CD8-positive, alpha-beta memory T cell (primary cell): ENCODE measurements around the gene PFKFB3. TPM values are rescaled to one million over a fixed set of nuclear protein-coding genes. Genes with fewer than 3 reads are reported as not detected.
"Not testable (repeated sequence)": the region's sequence is repeated elsewhere in the genome, so short reads cannot be mapped to it uniquely, and the experiment has no call there.

Experiments used
- CTCF ChIA-PET: fragments of 350-600 bp; sonication (Branson Sonifier 250); formaldehyde crosslinking; loops from one replicate; lab custom pipeline; 2021; ENCODE audit warnings: antibody characterized with exemption; lab: Charles Lee
- POLR2A ChIA-PET: fragments of 350-600 bp; sonication (Branson Sonifier 250); formaldehyde crosslinking; loops from one replicate; lab custom pipeline; 2021; ENCODE audit warnings: antibody characterized with exemption; lab: Charles Lee
- DNase-seq, 5 donors: peaks; one replicate each; pipeline versions ENCODE4 v3.0.0 to v3.0.0-alpha.2; 2020 to 2022; ENCODE audit warnings: mixed read lengths in 1 of 5
- H3K27ac ChIP-seq: one replicate; pipeline ENCODE4 v1.7.0; 2013; ENCODE audit warnings: low read depth, mild to moderate bottlenecking, low read length, moderate library complexity
- H3K27me3 ChIP-seq: 2 replicates; pipeline ENCODE4 v1.7.0; 2013; ENCODE audit warnings: low read length, mild to moderate bottlenecking; ENCODE audit not compliant: insufficient read depth, poor library complexity, severe bottlenecking
- H3K36me3 ChIP-seq: 2 replicates; pipeline ENCODE4 v1.7.0; 2013; ENCODE audit warnings: mild to moderate bottlenecking, low read length, moderate library complexity; ENCODE audit not compliant: insufficient read depth
- H3K4me1 ChIP-seq: 2 replicates; pipeline ENCODE4 v1.7.0; 2013; ENCODE audit warnings: mild to moderate bottlenecking, low read length, moderate library complexity; ENCODE audit not compliant: insufficient read depth
- H3K4me3 ChIP-seq: 2 replicates; pipeline ENCODE4 v1.7.0; 2013; ENCODE audit warnings: mild to moderate bottlenecking, low read length
- H3K9me3 ChIP-seq: 2 replicates; pipeline ENCODE4 v1.7.0; 2013; ENCODE audit warnings: mild to moderate bottlenecking, low read length
- H3K27ac Mint-ChIP-seq, 8 donors: one replicate each; pipeline ENCODE4 v1.8.0; 2020 to 2021; ENCODE audit warnings: mixed read lengths in 8 of 8, mild to moderate bottlenecking in 6 of 8, inconsistent platforms in 3 of 8, moderate library complexity in 3 of 8
- H3K27me3 Mint-ChIP-seq, 2 donors: one replicate each; pipeline ENCODE4 v1.8.0; 2020 to 2021; ENCODE audit warnings: mixed read lengths in 2 of 2, mild to moderate bottlenecking in 1 of 2, moderate library complexity in 1 of 2
- H3K36me3 Mint-ChIP-seq, 3 donors: one replicate each; pipeline ENCODE4 v1.8.0; 2020 to 2021; ENCODE audit warnings: mixed read lengths in 3 of 3, inconsistent platforms in 1 of 3, mild to moderate bottlenecking in 1 of 3
- H3K4me1 Mint-ChIP-seq, 3 donors: one replicate each; pipeline ENCODE4 v1.8.0; 2020 to 2021; ENCODE audit warnings: mixed read lengths in 3 of 3, inconsistent platforms in 1 of 3, mild to moderate bottlenecking in 1 of 3
- H3K4me3 Mint-ChIP-seq, 7 donors: one replicate each; pipeline ENCODE4 v1.8.0; 2020 to 2021; ENCODE audit warnings: mixed read lengths in 7 of 7, mild to moderate bottlenecking in 6 of 7, moderate library complexity in 4 of 7, inconsistent platforms in 2 of 7
- H3K9me3 Mint-ChIP-seq, 5 donors: one replicate each; pipeline ENCODE4 v1.8.0; 2020 to 2022; ENCODE audit warnings: mixed read lengths in 5 of 5, mild to moderate bottlenecking in 3 of 5, moderate library complexity in 2 of 5, inconsistent platforms in 1 of 5
- polyA plus RNA-seq: library from polyadenylated mRNA; unstranded; fragments of 300-500 nt; fragmentation: Illumina TruSeq; gene quantifications from one replicate; pipeline ENCODE4 v1.2.3, GENCODE V29; 2021
- total RNA-seq, 2 experiments: library from RNA; stranded (reverse); gene quantifications; one replicate each; pipeline ENCODE4 v1.2.3, GENCODE V29; 2021

Gene PFKFB3
- total and polyA plus RNA-seq, 3 experiments from 2014 or later = 7.4 to 60.1 (median 53.6) TPM

GRCh38 chr10:6190033-6190432, 12.7 kb upstream of the PFKFB3 start:
- H3K9me3 Mint-ChIP-seq, H3K4me3 ChIP-seq, POLR2A ChIA-PET, H3K9me3 ChIP-seq, DNase-seq, H3K27ac Mint-ChIP-seq, H3K36me3 Mint-ChIP-seq, H3K27me3 ChIP-seq, H3K4me3 Mint-ChIP-seq, H3K4me1 ChIP-seq, H3K27ac ChIP-seq, H3K36me3 ChIP-seq, H3K27me3 Mint-ChIP-seq: not testable (repeated sequence)
- CTCF ChIA-PET = interaction anchor here (1.4 to 2.0 kb wide), 2 partner anchors 12 to 211 kb away, joined by 4 to 5 read pairs; partner anchors contain the start of gene PFKFB3
- peaks cover 7 to 32% (median 17%) of the 10 kb centered on the region in 3 donors for H3K4me1 Mint-ChIP-seq

GRCh38 chr10:6191147-6191546, 11.6 kb upstream of the PFKFB3 start:
- no peaks in the 10 kb centered on the region for H3K36me3 ChIP-seq
- no peaks in the 10 kb centered on the region for H3K27me3 Mint-ChIP-seq
- H3K27ac ChIP-seq = no peak overlapping the region
- H3K27me3 ChIP-seq = no peaks in the 10 kb centered on the region
- no peak for DNase-seq
- no peaks in the 10 kb centered on the region for H3K9me3 ChIP-seq
- POLR2A ChIA-PET = interaction anchor here (0.6 kb wide), 1 partner anchor 85 kb away, joined by 3 read pairs; no protein-coding TSS in a partner anchor
- no peaks in the 10 kb centered on the region for H3K9me3 Mint-ChIP-seq
- CTCF ChIA-PET = interaction anchor here (1.6 kb wide), 1 partner anchor 12 kb away, joined by 7 read pairs; the partner anchor contains the start of gene PFKFB3
- peaks cover 0 to 3% (median 0%) of the 10 kb centered on the region in 3 donors for H3K36me3 Mint-ChIP-seq
- no peak overlapping the region for H3K4me3 Mint-ChIP-seq
- H3K4me3 ChIP-seq = no peak overlapping the region
- H3K4me1 Mint-ChIP-seq = peaks cover 7 to 23% (median 14%) of the 10 kb centered on the region in 3 donors
- no peak overlapping the region for H3K27ac Mint-ChIP-seq
- no peaks in the 10 kb centered on the region for H3K4me1 ChIP-seq

DNA sequence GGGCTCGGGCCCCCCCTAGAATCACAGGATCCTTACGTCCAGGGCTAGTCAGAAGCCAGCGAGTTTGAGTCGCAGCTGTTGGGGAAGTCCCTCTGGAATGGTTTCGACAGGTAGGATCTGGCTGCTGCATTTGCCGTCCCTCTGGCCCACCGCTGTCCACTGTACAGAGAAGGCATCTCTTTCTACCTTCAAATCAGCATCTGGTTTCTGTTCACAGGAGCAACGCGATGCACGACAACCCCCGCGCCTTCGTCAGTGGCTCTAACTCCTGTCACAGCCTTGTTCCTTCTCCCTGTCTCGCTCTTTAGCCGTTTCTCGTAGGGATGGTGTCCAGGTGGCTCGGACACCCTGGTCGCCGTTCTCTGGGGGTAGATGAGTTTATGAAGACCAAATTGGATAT, 11.2 kb upstream of the PFKFB3 start:
- H3K27ac ChIP-seq = no peak overlapping the region

GRCh38 chr10:6193342-6193741, 9.4 kb upstream of the PFKFB3 start:
- H3K4me1 Mint-ChIP-seq, H3K4me3 ChIP-seq, H3K27ac ChIP-seq, H3K27me3 Mint-ChIP-seq, H3K36me3 ChIP-seq, POLR2A ChIA-PET, H3K27me3 ChIP-seq, H3K36me3 Mint-ChIP-seq, H3K4me1 ChIP-seq, H3K9me3 Mint-ChIP-seq, H3K9me3 ChIP-seq: not testable (repeated sequence)
- Mint-ChIP-seq H3K4me3 (peak overlapping the region in 1 of 7 donors; percentile 29), H3K27ac (peak overlapping the region in 2 of 8 donors; percentile 24 to 36)
- CTCF ChIA-PET = interaction anchor here (1.6 to 2.1 kb wide), 2 partner anchors 9 to 208 kb away, joined by 5 to 8 read pairs; partner anchors contain the start of gene PFKFB3
- peak in 1 of 5 donors; percentile 4 for DNase-seq

More for the DNA sequence above, 11.2 kb upstream of the PFKFB3 start:
- Mint-ChIP-seq H3K9me3 (no peaks in the 10 kb centered on the region), H3K27ac (peak overlapping the region in 1 of 8 donors; percentile 43), H3K4me3 (no peak overlapping the region), H3K36me3 (peaks cover 0 to 3% (median 0%) of the 10 kb centered on the region in 3 donors), H3K27me3 (no peaks in the 10 kb centered on the region), H3K4me1 (peaks cover 7 to 21% (median 14%) of the 10 kb centered on the region in 3 donors)
- Histone ChIP-seq H3K9me3 (no peaks in the 10 kb centered on the region), H3K4me1 (no peaks in the 10 kb centered on the region), H3K27me3 (no peaks in the 10 kb centered on the region), H3K4me3 (no peak overlapping the region), H3K36me3 (no peaks in the 10 kb centered on the region)
- ChIA-PET CTCF (interaction anchor here (1.1 to 1.6 kb wide), 2 partner anchors 11 to 24 kb away, joined by 3 to 7 read pairs; partner anchors contain the start of gene PFKFB3), POLR2A (interaction anchor here (0.6 kb wide), 2 partner anchors 85 to 158 kb away, joined by 3 read pairs; no protein-coding TSS in a partner anchor)
- no peak for DNase-seq

DNA sequence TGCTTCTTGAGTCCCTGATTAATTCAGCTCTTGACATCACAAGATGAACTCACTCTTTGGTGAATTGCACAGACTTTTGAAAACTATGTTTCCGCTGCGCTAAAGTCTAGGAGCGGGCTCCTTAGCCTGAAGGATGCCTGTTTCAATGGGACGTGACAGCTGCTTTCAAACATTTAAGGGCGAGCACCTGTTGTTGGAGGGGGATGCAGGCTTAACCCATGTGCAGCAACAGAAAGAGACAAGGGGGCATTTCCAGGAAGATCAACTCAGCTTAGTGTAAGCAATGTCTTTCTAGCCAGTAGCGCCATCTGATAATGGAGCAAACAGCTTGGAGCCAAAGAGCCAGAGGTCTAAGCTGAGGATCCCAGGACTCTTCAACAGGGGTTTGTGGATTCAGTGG, 8.4 kb upstream of the PFKFB3 start:
- Mint-ChIP-seq H3K27ac (no peak overlapping the region), H3K4me1 (peaks cover 0 to 8% (median 6%) of the 10 kb centered on the region in 3 donors), H3K27me3 (no peaks in the 10 kb centered on the region), H3K4me3 (no peak overlapping the region), H3K9me3 (no peaks in the 10 kb centered on the region), H3K36me3 (peaks cover 0 to 3% (median 0%) of the 10 kb centered on the region in 3 donors)
- Histone ChIP-seq H3K27me3 (no peaks in the 10 kb centered on the region), H3K4me1 (no peaks in the 10 kb centered on the region), H3K9me3 (no peaks in the 10 kb centered on the region), H3K36me3 (no peaks in the 10 kb centered on the region), H3K4me3 (no peak overlapping the region), H3K27ac (no peak overlapping the region)
- ChIA-PET POLR2A (no interaction called here), CTCF (interaction anchor here (1.0 to 2.1 kb wide), 3 partner anchors 8 to 207 kb away, joined by 4 to 8 read pairs (median 5); partner anchors contain the start of gene PFKFB3)
- no peak for DNase-seq

DNA sequence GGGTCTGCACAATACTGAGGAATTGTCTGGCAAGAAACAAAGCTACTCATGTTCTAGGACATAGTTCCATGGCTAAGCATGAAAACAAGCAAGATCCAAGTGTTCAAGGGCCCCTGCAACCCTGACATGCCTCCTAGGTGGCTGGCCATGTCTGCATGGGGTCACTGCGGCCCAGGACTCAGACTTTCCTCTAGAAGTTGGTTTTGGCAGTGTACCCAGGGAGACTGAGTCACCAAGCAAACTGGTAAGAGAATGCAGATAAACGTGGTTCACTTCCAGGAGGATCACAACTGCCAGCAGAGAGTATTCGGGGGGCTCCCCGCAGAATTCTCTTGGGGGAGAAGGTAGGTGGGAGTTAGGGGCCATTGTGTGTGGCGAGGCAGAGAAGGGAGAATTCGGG, 7.4 kb upstream of the PFKFB3 start:
- Histone ChIP-seq H3K4me1 (no peaks in the 10 kb centered on the region), H3K4me3 (no peak overlapping the region), H3K9me3 (no peaks in the 10 kb centered on the region), H3K36me3 (no peaks in the 10 kb centered on the region), H3K27ac (no peak overlapping the region), H3K27me3 (no peaks in the 10 kb centered on the region)
- ChIA-PET CTCF (interaction anchor here (1.3 kb wide), 1 partner anchor 207 kb away, joined by 3 read pairs; no protein-coding TSS in a partner anchor), POLR2A (no interaction called here)
- no peak for DNase-seq
- Mint-ChIP-seq H3K36me3 (peaks cover 0 to 3% (median 0%) of the 10 kb centered on the region in 3 donors), H3K27me3 (no peaks in the 10 kb centered on the region), H3K4me1 (peaks cover 5 to 15% (median 7%) of the 10 kb centered on the region in 3 donors), H3K4me3 (no peak overlapping the region), H3K27ac (no peak overlapping the region), H3K9me3 (no peaks in the 10 kb centered on the region)

DNA sequence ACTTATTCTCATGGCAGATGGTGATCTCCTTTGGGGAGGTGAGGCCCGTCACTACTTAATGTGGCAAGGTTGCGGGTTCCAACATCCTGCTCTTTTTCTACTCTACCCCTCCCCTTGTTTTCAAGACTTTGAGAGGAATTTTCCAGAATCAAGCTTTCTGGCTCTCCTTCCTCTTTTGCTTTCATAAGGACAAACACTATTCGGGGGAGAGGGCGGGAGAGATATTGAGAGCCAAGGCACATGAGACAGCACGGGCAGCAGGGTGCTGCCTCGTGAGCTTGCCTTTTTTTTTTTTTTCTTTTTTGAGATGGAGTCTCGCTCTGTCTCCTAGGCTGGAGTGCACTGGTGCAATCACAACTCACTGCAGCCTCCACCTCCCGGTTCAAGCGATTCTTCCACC, 6.9 kb upstream of the PFKFB3 start:
- Mint-ChIP-seq H3K4me3 (no peak overlapping the region), H3K27me3 (no peaks in the 10 kb centered on the region), H3K4me1 (peaks cover 5 to 20% (median 10%) of the 10 kb centered on the region in 3 donors), H3K9me3 (no peaks in the 10 kb centered on the region), H3K27ac (no peak overlapping the region), H3K36me3 (peaks cover 0 to 3% (median 0%) of the 10 kb centered on the region in 3 donors)
- H3K27me3 ChIP-seq = no peaks in the 10 kb centered on the region
- no peak for DNase-seq
- H3K4me3 ChIP-seq = no peak overlapping the region
- no peaks in the 10 kb centered on the region for H3K9me3 ChIP-seq
- no peaks in the 10 kb centered on the region for H3K4me1 ChIP-seq
- POLR2A ChIA-PET = no interaction called here
- CTCF ChIA-PET = interaction anchor here (1.3 to 1.4 kb wide), 2 partner anchors 23 to 206 kb away, joined by 3 read pairs; no protein-coding TSS in a partner anchor
- no peak overlapping the region for H3K27ac ChIP-seq
- H3K36me3 ChIP-seq = no peaks in the 10 kb centered on the region

GRCh38 chr10:6196524-6196923, 6.2 kb upstream of the PFKFB3 start:
- H3K4me1 Mint-ChIP-seq = peaks cover 5 to 22% (median 11%) of the 10 kb centered on the region in 3 donors
- H3K36me3 ChIP-seq, H3K36me3 Mint-ChIP-seq, H3K4me1 ChIP-seq, POLR2A ChIA-PET, H3K27me3 Mint-ChIP-seq, H3K27me3 ChIP-seq, H3K4me3 ChIP-seq, H3K4me3 Mint-ChIP-seq, H3K9me3 ChIP-seq, H3K27ac ChIP-seq, H3K9me3 Mint-ChIP-seq, DNase-seq: not testable (repeated sequence)
- CTCF ChIA-PET = interaction anchor here (1.3 to 1.4 kb wide), 2 partner anchors 23 to 206 kb away, joined by 3 read pairs; no protein-coding TSS in a partner anchor
- peak overlapping the region in 1 of 8 donors; percentile 77 for H3K27ac Mint-ChIP-seq
